Stimulated activated CD8-positive, alpha-beta memory T cell treated with anti-CD3 and anti-CD28 coated beads, Interleukin-12 subunit alpha, Interleukin-12 subunit beta, amount 100 ng/mL, for 4 hours (primary cell): ENCODE measurements around the gene CSNK2B.

Experiments used
- DNase-seq: peaks from one replicate; pipeline ENCODE4 v3.0.0-alpha.2; 2020; ENCODE audit warnings: low read depth

Gene CSNK2B

GRCh38 chr6:31660381-31661261, 5.3 kb upstream of the CSNK2B start, which contains the start of gene C6orf47:
Gene C6orf47, minus strand, starts transcription at chr6:31660778. Its CDS starts 831 bp downstream, at chr6:31659947.
- DNase-seq: peak; percentile 71

- DNase-seq: no peak
Observed at GRCh38 chr6:31661262-31662123, 4.4 kb upstream of the CSNK2B start.

- no peak for DNase-seq
Observed at GRCh38 chr6:31662124-31662723, 3.7 kb upstream of the CSNK2B start.

GRCh38 chr6:31663126-31663960, 2.5 kb upstream of the CSNK2B start:
- no peak for DNase-seq

GRCh38 chr6:31663961-31664789, 1.7 kb upstream of the CSNK2B start:
- no peak for DNase-seq

GRCh38 chr6:31664790-31665500, 935 bp upstream of the CSNK2B start, which contains the start of gene GPANK1:
Gene GPANK1, minus strand, starts transcription at chr6:31664997. Its CDS starts 519 bp downstream, at chr6:31664478.
- DNase-seq: peak; percentile 71

- no peak for DNase-seq
Observed at GRCh38 chr6:31666337-31666965, 571 bp downstream of the CSNK2B start.

GRCh38 chr6:31669676-31670075, 3.8 kb downstream of the CSNK2B start, which contains the start of gene LY6G5B:
Gene LY6G5B, plus strand, starts transcription at chr6:31669976. Its CDS starts 975 bp downstream, at chr6:31670951.
- no peak for DNase-seq

- no peak for DNase-seq
Observed at GRCh38 chr6:31676322-31676903, 10.5 kb downstream of the CSNK2B start.

- DNase-seq: no peak
Observed at GRCh38 chr6:31676904-31677303, 11.0 kb downstream of the CSNK2B start.

- no peak for DNase-seq
Observed at GRCh38 chr6:31677955-31678354, 12.1 kb downstream of the CSNK2B start.

GRCh38 chr6:31680226-31681134, 14.6 kb downstream of the CSNK2B start, which contains the start of gene LY6G5C:
Gene LY6G5C, minus strand, starts transcription at chr6:31681067. Its CDS starts 694 bp downstream, at chr6:31680373.
- DNase-seq: peak; percentile 32

- no peak for DNase-seq
Observed at GRCh38 chr6:31681135-31681671, 15.3 kb downstream of the CSNK2B start.

- no peak for DNase-seq
Observed at GRCh38 chr6:31683591-31683990, 17.7 kb downstream of the CSNK2B start.

GRCh38 chr6:31686483-31686882, 20.6 kb downstream of the CSNK2B start:
- no peak for DNase-seq

GRCh38 chr6:31687321-31687720, 21.4 kb downstream of the CSNK2B start:
- no peak for DNase-seq
